GM12878 (cell line): ENCODE data around the gene TRIM45. TPM values are rescaled to one million over a fixed set of nuclear protein-coding genes. Genes with fewer than 3 reads are reported as not detected.

Experiments
- ASH2L ChIP-seq: fragments of 300-600, 200-600 bp; sonication (generic); IDR thresholded peaks from 2 replicates; pipeline ENCODE4 v1.6.1; 2017; ENCODE audit warnings: low read depth, mild to moderate bottlenecking, borderline replicate concordance
- ATF7 ChIP-seq: fragments of 450-650 bp; IDR thresholded peaks from 2 replicates; pipeline ENCODE4 v1.6.1; 2016; ENCODE audit warnings: low read depth, mild to moderate bottlenecking
- BMI1 ChIP-seq: fragments of 450-650 bp; IDR thresholded peaks from 2 replicates; pipeline ENCODE4 v1.6.1; 2016; ENCODE audit warnings: mild to moderate bottlenecking, moderate library complexity, borderline replicate concordance
- CHD1 ChIP-seq: IDR thresholded peaks from 2 replicates; pipeline ENCODE4 v1.6.1; 2012; ENCODE audit warnings: low read depth, low read length, improper control_type of control experiment
- CHD4 ChIP-seq: fragments of 200-600 bp; sonication (generic); IDR thresholded peaks from 2 replicates; pipeline ENCODE4 v1.6.1; 2016; ENCODE audit warnings: mild to moderate bottlenecking
- CREM ChIP-seq: IDR thresholded peaks from 2 replicates; pipeline ENCODE4 v1.6.1; 2014; ENCODE audit warnings: antibody characterized with exemption, low read depth
- CTCF ChIP-seq, 3 experiments: IDR thresholded peaks in 2 of 3; conservative IDR thresholded peaks in 1 of 3; 2 replicates each; pipeline ENCODE4 v1.5.1; 2011; ENCODE audit warnings: low read depth in 3 of 3, low read length in 3 of 3, mild to moderate bottlenecking in 3 of 3, control low read depth in 2 of 3, moderate library complexity in 2 of 3, inconsistent platforms in 1 of 3, mixed read lengths in 1 of 3; ENCODE audit not compliant: control insufficient read depth in 2 of 3, insufficient read depth in 1 of 3; ENCODE audit errors: extremely low read depth in 1 of 3
- EED ChIP-seq: sonication (generic); IDR thresholded peaks from 2 replicates; pipeline ENCODE4 v1.6.1; 2016; ENCODE audit warnings: antibody characterized with exemption, low read depth
- EGR1 ChIP-seq, 2 experiments: IDR thresholded peaks; 1 replicate in 1 of 2; 2 replicates in 1 of 2; pipeline ENCODE4 v1.6.1; 2011 to 2012; ENCODE audit warnings: low read depth in 2 of 2, low read length in 2 of 2, borderline replicate concordance in 1 of 2, mild to moderate bottlenecking in 1 of 2, moderate library complexity in 1 of 2
- GABPA ChIP-seq: IDR thresholded peaks from 2 replicates; pipeline ENCODE4 v1.6.1; 2014; ENCODE audit warnings: antibody characterized with exemption, low read depth, mild to moderate bottlenecking, inconsistent platforms
- IKZF2 ChIP-seq, 2 experiments: fragments of 450-650 bp; IDR thresholded peaks; 2 replicates each; pipeline ENCODE4 v1.6.1; 2017; ENCODE audit warnings: mild to moderate bottlenecking in 2 of 2, moderate library complexity in 2 of 2
- JUND ChIP-seq: IDR thresholded peaks from 2 replicates; pipeline ENCODE4 v1.6.1; 2012; ENCODE audit warnings: low read depth, mild to moderate bottlenecking, low read length, improper control_type of control experiment, moderate library complexity
- KAT2A ChIP-seq: conservative IDR thresholded peaks from 2 replicates; pipeline ENCODE4 v1.6.1; 2011; ENCODE audit warnings: low read depth, low read length; ENCODE audit not compliant: control insufficient read depth
- KLF5 ChIP-seq: fragments of 450-650 bp; IDR thresholded peaks from 2 replicates; pipeline ENCODE4 v1.6.1; 2014; ENCODE audit warnings: mild to moderate bottlenecking; ENCODE audit not compliant: partially characterized antibody
- MAX ChIP-seq: IDR thresholded peaks from 2 replicates; pipeline ENCODE4 v1.6.1; 2012; ENCODE audit warnings: low read depth, low read length, improper control_type of control experiment
- MTA2 ChIP-seq: fragments of 450-650 bp; IDR thresholded peaks from 2 replicates; pipeline ENCODE4 v1.6.1; 2016; ENCODE audit warnings: low read depth, mild to moderate bottlenecking, moderate library complexity
- NFYA ChIP-seq: IDR thresholded peaks from 2 replicates; pipeline ENCODE4 v1.6.1; 2011; ENCODE audit warnings: low read depth, mild to moderate bottlenecking, low read length, improper control_type of control experiment, borderline replicate concordance
- PAX8 ChIP-seq: fragments of 450-650 bp; IDR thresholded peaks from 2 replicates; pipeline ENCODE4 v1.6.1; 2017; ENCODE audit warnings: mild to moderate bottlenecking, moderate library complexity
- POLR2AphosphoS5 ChIP-seq: IDR thresholded peaks from 2 replicates; pipeline ENCODE4 v1.6.1; 2011; ENCODE audit warnings: mild to moderate bottlenecking, low read length, inconsistent platforms
- POU2F2 ChIP-seq: IDR thresholded peaks from 3 replicates; pipeline ENCODE4 v1.6.1; 2011; ENCODE audit warnings: low read depth, mild to moderate bottlenecking, low read length, borderline replicate concordance
- RAD21 ChIP-seq: IDR thresholded peaks from 2 replicates; pipeline ENCODE4 v1.6.1; 2011; ENCODE audit warnings: mild to moderate bottlenecking, low read depth, low read length, moderate library complexity; ENCODE audit not compliant: insufficient read depth
- SMC3 ChIP-seq: IDR thresholded peaks from 2 replicates; pipeline ENCODE4 v1.6.1; 2011; ENCODE audit warnings: low read length, improper control_type of control experiment, borderline replicate concordance
- SP1 ChIP-seq: IDR thresholded peaks from one replicate; pipeline ENCODE4 v1.6.1; 2011; ENCODE audit warnings: low read depth, low read length
- SRF ChIP-seq, 2 experiments: IDR thresholded peaks; 2 replicates each; pipeline ENCODE4 v1.6.1; 2011; ENCODE audit warnings: low read depth in 2 of 2, low read length in 2 of 2, mild to moderate bottlenecking in 1 of 2, moderate library complexity in 1 of 2
- TARDBP ChIP-seq: IDR thresholded peaks from 2 replicates; pipeline ENCODE4 v1.6.1; 2016; ENCODE audit warnings: borderline replicate concordance
- TCF7 ChIP-seq: IDR thresholded peaks from 2 replicates; pipeline ENCODE4 v1.6.1; 2014; ENCODE audit warnings: antibody characterized with exemption, borderline replicate concordance
- YY1 ChIP-seq: IDR thresholded peaks from 2 replicates; pipeline ENCODE4 v1.6.1; 2011; ENCODE audit warnings: low read depth, mild to moderate bottlenecking, low read length
- ZBTB4 ChIP-seq: fragments of 450-650 bp; formaldehyde crosslinking; IDR thresholded peaks from 2 replicates; pipeline ENCODE4 v1.4.0; 2022; ENCODE audit warnings: mild to moderate bottlenecking, moderate library complexity
- ZNF217 ChIP-seq: fragments of 450-650 bp; IDR thresholded peaks from 2 replicates; pipeline ENCODE4 v1.6.1; 2017; ENCODE audit warnings: antibody characterized with exemption, mild to moderate bottlenecking
- ZZZ3 ChIP-seq: IDR thresholded peaks from 2 replicates; pipeline ENCODE4 v1.6.1; 2011; ENCODE audit warnings: low read depth; ENCODE audit not compliant: control insufficient read depth, insufficient read length
- polyA plus RNA-seq, 11 experiments: library from polyadenylated mRNA; depleted of rRNA in 4 of 11; unstranded in 6 of 11; stranded (reverse) in 5 of 11; fragments of >200 nt; fragmentation: Nextera tagmentation in 4 of 11; fragmentation: Illumina TruSeq in 1 of 11; extraction: Ambion mirVana in 4 of 11; extraction: Trizol in 1 of 11; gene quantifications; 1 replicate in 1 of 11; 2 replicates in 10 of 11; pipeline versions ENCODE4 v1.2.1 to v1.2.3, GENCODE V29; 2011 to 2016; ENCODE audit warnings: inconsistent platforms in 2 of 11, missing spikeins in 2 of 11, low read depth in 1 of 11
- total RNA-seq, 4 experiments: library from RNA; depleted of rRNA in 3 of 4; stranded (reverse); fragments of >200 nt in 3 of 4; fragmentation: Illumina TruSeq in 1 of 4; extraction: Trizol in 1 of 4; gene quantifications; 2 replicates each; pipeline versions ENCODE4 v1.2.1 to v1.2.3, GENCODE V29; 2013 to 2021

Gene TRIM45
- total and polyA plus RNA-seq, 10 of the 15 experiments (the other 5 are each of a cell fraction or from before 2014, with no cell fraction given), result 0.31 to 0.86 (median 0.46) TPM

- TF ChIP-seq IKZF2 (IDR thresholded peaks at IDR 0.05), result peak; percentile 100
- peak; percentile 66; the same call in 1 of the 2 replicates for TF ChIP-seq POLR2AphosphoS5
- peak; percentile 68; the same call in 1 of the 3 replicates for TF ChIP-seq POU2F2
- TF ChIP-seq YY1, result no peak
- no peak for TF ChIP-seq CHD4
- TF ChIP-seq RAD21, result no peak
- TF ChIP-seq MTA2, result peak; percentile 96
- TF ChIP-seq KAT2A, result no peak
- peak; percentile 91 for TF ChIP-seq CREM
- no peak for TF ChIP-seq KLF5
- TF ChIP-seq ASH2L, result no peak
- peak; percentile 97 for TF ChIP-seq EED
- peak; percentile 75 for TF ChIP-seq ZNF217
- no peak for TF ChIP-seq NFYA
- no peak for TF ChIP-seq ZBTB4 (CRISPR knock-in tag)
- TF ChIP-seq PAX8, result no peak
- no peak for TF ChIP-seq SMC3
- peak in 1 of 2 experiments; percentile 50; a peak in 1 of 4 replicates for TF ChIP-seq SRF (IDR thresholded peaks at IDR 0.05; ENCODE audit: low read depth in 2 of 2, low read length in 2 of 2)
- TF ChIP-seq GABPA, result peak; percentile 56; the same call in 1 of the 2 replicates
- TF ChIP-seq TCF7, result peak; percentile 92
- no peak for TF ChIP-seq TARDBP
- peak; percentile 81; the same call in 1 of the 2 replicates for TF ChIP-seq JUND
- peak; percentile 82 for TF ChIP-seq BMI1
- TF ChIP-seq ZZZ3, result no peak
- no peak for TF ChIP-seq CHD1
- TF ChIP-seq SP1, result no peak
- TF ChIP-seq MAX, result no peak
- peak; percentile 98 for TF ChIP-seq ATF7
- TF ChIP-seq CTCF (IDR thresholded peaks at IDR 0.05 in 2 of 3, conservative IDR thresholded peaks at IDR 0.05 in 1 of 3; ENCODE audit: control insufficient read depth in 2 of 3, extremely low read depth in 1 of 3, insufficient read depth in 1 of 3, low read depth in 3 of 3, low read length in 3 of 3), result no peak
- TF ChIP-seq EGR1 (IDR thresholded peaks at IDR 0.05; ENCODE audit: borderline replicate concordance in 1 of 2, low read depth in 2 of 2, low read length in 2 of 2), result no peak
These were observed 59.5 kb downstream of the TRIM45 start (continued) for GRCh38 chr1:117061986-117062415.
